Upper lobe of left lung (tissue), 6 donors: ENCODE measurements around the gene BORCS8. TPM values are rescaled to one million over a fixed set of nuclear protein-coding genes. Genes with fewer than 3 reads are reported as not detected.

Experiments
- ATAC-seq, 2 donors: fragments of 200-7000 bp; cut with Tn5 transposase; one replicate each; pipeline ENCODE4 v1.9.1; 2022; ENCODE audit warnings: mild to moderate bottlenecking in 2 of 2, moderate library complexity in 2 of 2; ENCODE audit not compliant: low FRiP score in 2 of 2
- DNase-seq, 2 donors: peaks; one replicate each; pipeline ENCODE4 v3.0.0-alpha.2; 2019 to 2020
- H3K27ac ChIP-seq, 4 donors: fragments of 200-600 bp; sonication (generic); one replicate each; pipeline ENCODE4 v1.5.1; 2016 to 2019
- H3K27me3 ChIP-seq, 4 donors: fragments of 200-600 bp; sonication (generic); one replicate each; pipeline ENCODE4 v1.5.1; 2017 to 2019
- H3K36me3 ChIP-seq, 4 donors: fragments of 200-600 bp; sonication (generic); one replicate each; pipeline ENCODE4 v1.5.1; 2016 to 2019
- H3K4me1 ChIP-seq, 4 donors: fragments of 200-600 bp; sonication (generic); one replicate each; pipeline ENCODE4 v1.5.1; 2018 to 2019
- H3K4me3 ChIP-seq, 4 donors: fragments of 200-600 bp; sonication (generic); one replicate each; pipeline ENCODE4 v1.5.1; 2017 to 2019; ENCODE audit warnings: mild to moderate bottlenecking in 2 of 4, moderate library complexity in 1 of 4
- H3K9me3 ChIP-seq, 4 donors: fragments of 200-600 bp; sonication (generic); one replicate each; pipeline ENCODE4 v1.5.1; 2018 to 2019
- CTCF ChIP-seq, 6 experiments: fragments of 450-650 bp in 4 of 6; fragments of 200-600 bp in 2 of 6; sonication (generic) in 2 of 6; IDR thresholded peaks; one replicate each; pipeline ENCODE4 v1.5.1; 2016 to 2019; ENCODE audit warnings: antibody characterized with exemption in 6 of 6
- EP300 ChIP-seq, 4 donors: sonication (generic); formaldehyde crosslinking; IDR thresholded peaks; one replicate each; pipeline ENCODE4 v1.5.1; 2017; ENCODE audit warnings: antibody characterized with exemption in 4 of 4, control low read depth in 2 of 4
- POLR2A ChIP-seq, 4 donors: fragments of 450-650 bp; IDR thresholded peaks; one replicate each; pipeline ENCODE4 v1.5.1; 2016 to 2017; ENCODE audit warnings: antibody characterized with exemption in 4 of 4, mild to moderate bottlenecking in 2 of 4
- POLR2AphosphoS5 ChIP-seq, 2 donors: sonication (generic); formaldehyde crosslinking; IDR thresholded peaks; one replicate each; pipeline ENCODE4 v1.5.1; 2017; ENCODE audit warnings: antibody characterized with exemption in 2 of 2
- WGBS, 2 donors: methylation state at CpG; one replicate each; pipeline ENCODE4 v1.1.5; 2017 to 2018; 5-methylcytosine and 5-hydroxymethylcytosine counted together
- total RNA-seq, 6 donors: library from RNA; depleted of rRNA in 4 of 6; stranded (reverse); fragments of >200 nt in 4 of 6; gene quantifications; one replicate each; pipeline versions ENCODE4 v1.1.0 to v1.2.1, GENCODE V29; 2016 to 2021
- donor health status: DM: no; HTN: no; CAD: no; lungs with moderate emphysema.
- donor health status: DM: no; HTN: yes; CAD: no; lungs with severe emphysema.

BORCS8 gene
- total RNA-seq, 6 donors from 2014 or later: 10.1 to 55.5 (median 34.0) TPM

DNA sequence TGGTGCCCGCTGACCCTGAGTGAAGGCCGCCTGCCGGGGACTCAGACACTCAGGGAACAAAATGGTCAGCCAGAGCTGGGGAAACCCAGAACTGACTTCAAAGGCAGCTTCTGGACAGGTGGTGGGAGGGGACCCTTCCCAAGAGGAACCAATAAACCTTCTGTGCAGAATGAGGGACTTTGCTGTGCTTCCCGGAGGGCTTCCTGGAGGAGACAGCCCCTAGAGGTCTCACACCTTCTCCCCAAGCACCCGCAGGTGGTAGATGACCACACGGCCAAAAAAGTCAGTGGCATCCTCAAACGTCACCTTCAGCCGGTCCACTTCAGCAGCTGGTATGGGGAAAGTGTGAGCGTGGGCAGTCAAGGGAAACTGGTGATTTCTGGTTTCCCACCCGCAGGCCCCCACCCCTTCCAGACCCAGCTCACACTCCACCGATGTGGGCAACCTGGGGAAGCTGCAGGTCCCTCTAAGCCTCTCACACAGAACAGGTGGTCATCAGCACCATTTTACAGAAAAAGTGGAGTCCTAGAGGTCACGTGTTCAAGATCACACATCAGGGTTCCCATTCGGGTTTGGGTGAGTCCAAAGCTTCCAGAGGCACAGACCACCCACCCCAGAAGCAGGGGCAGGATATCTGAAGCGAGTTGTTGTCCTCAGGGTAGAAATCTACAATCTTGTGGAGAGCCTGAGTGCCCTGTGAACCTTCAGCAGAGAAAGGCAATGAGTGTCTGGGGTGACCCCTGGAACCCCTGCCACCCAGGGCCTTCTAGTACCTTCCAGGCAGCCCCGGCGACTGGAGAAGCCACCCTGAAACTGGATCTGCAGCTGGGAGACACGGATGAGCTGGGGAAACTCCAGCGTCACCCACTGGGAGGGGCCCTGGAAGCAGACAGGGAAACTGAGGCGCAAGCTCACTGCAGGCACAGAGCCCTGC lies 10.0 kb upstream of the BORCS8 start:
- H3K27ac ChIP-seq: peak overlapping the region in 3 of 4 donors; percentile 76 to 84 (median 76)
- TF ChIP-seq EP300 (IDR thresholded peaks at IDR 0.05) (no peak), POLR2A (IDR thresholded peaks at IDR 0.05) (no peak), CTCF (IDR thresholded peaks at IDR 0.05) (no peak), POLR2AphosphoS5 (IDR thresholded peaks at IDR 0.05) (no peak)
- H3K27me3 ChIP-seq: no peaks in the 10 kb centered on the region
- WGBS, 2 donors: 78 to 82% methylated on average over 5 to 19 of the region's 19 CpGs
- DNase-seq (no peak), ATAC-seq (no peak)
- H3K36me3 ChIP-seq: peaks cover 0 to 40% (median 32%) of the 10 kb centered on the region in 4 donors
- no peaks in the 10 kb centered on the region for H3K9me3 ChIP-seq
- peaks cover 11 to 17% (median 12%) of the 10 kb centered on the region in 4 donors for H3K4me1 ChIP-seq
- H3K4me3 ChIP-seq: peak overlapping the region in 3 of 4 donors; percentile 66 to 88 (median 75)

- ATAC-seq (no peak), DNase-seq (no peak)
- Histone ChIP-seq H3K9me3 (no peaks in the 10 kb centered on the region), H3K27ac (peak overlapping the region in 2 of 4 donors; percentile 99 to 100), H3K27me3 (no peaks in the 10 kb centered on the region), H3K4me3 (peak overlapping the region in 1 of 4 donors; percentile 80), H3K4me1 (peaks cover 38 to 50% (median 45%) of the 10 kb centered on the region in 4 donors), H3K36me3 (peaks cover 0 to 31% (median 26%) of the 10 kb centered on the region in 4 donors)
- WGBS, 2 donors: 75 to 79% methylated on average over 5 of the region's 5 CpGs
- TF ChIP-seq POLR2AphosphoS5 (IDR thresholded peaks at IDR 0.05) (no peak), EP300 (IDR thresholded peaks at IDR 0.05) (no peak), POLR2A (IDR thresholded peaks at IDR 0.05) (no peak), CTCF (IDR thresholded peaks at IDR 0.05) (no peak)
Measured at GRCh38 chr19:19193926-19194325, 2.0 kb upstream of the BORCS8 start.

DNA sequence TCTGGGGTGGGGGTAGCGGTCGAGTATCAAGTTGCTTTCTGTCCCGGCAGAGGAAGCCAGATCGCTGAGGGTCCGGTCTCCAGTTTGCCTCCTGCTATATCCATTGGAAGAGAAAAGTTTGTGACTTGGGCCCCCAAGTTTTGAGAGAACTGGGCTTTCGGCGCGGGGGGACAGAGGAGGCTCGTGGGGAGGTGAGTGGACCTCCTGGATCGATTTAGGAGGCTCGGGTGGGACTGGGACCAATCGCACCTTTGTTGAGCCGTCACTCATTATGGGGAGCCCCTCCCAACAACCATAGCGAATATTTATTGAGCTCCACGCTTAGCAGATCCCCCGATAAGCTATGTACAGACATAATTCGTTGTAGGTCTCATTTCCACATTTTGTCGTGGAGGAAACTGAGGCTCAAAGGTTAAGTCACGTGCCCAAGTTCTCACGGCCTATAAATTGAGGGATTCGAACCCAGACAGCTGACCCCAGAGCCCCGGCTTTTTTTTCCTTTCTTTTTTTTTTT lies 1.0 kb upstream of the BORCS8 start:
- Histone ChIP-seq H3K9me3 (no peaks in the 10 kb centered on the region), H3K4me3 (peak overlapping the region; percentile 40 to 95 (median 86)), H3K27me3 (no peaks in the 10 kb centered on the region), H3K36me3 (peaks cover 0 to 22% (median 16%) of the 10 kb centered on the region in 4 donors), H3K4me1 (peaks cover 38 to 59% (median 45%) of the 10 kb centered on the region in 4 donors), H3K27ac (peak overlapping the region; percentile 96 to 100 (median 99))
- ATAC-seq: no peak
- WGBS, 2 donors: 1 to 2% methylated on average over 14 to 21 of the region's 22 CpGs
- TF ChIP-seq EP300 (IDR thresholded peaks at IDR 0.05) (no peak), POLR2A (IDR thresholded peaks at IDR 0.05) (no peak), CTCF (IDR thresholded peaks at IDR 0.05) (no peak), POLR2AphosphoS5 (IDR thresholded peaks at IDR 0.05) (no peak)
- DNase-seq: no peak

- peak overlapping the region; percentile 96 to 100 (median 99) for H3K27ac ChIP-seq
- WGBS, 2 donors: 1 to 3% methylated on average over 8 to 17 of the region's 17 CpGs
- peaks cover 38 to 63% (median 45%) of the 10 kb centered on the region in 4 donors for H3K4me1 ChIP-seq
- ATAC-seq (no peak), DNase-seq (no peak)
- H3K9me3 ChIP-seq: no peaks in the 10 kb centered on the region
- TF ChIP-seq CTCF (IDR thresholded peaks at IDR 0.05): no peak
- no peak for TF ChIP-seq EP300 (IDR thresholded peaks at IDR 0.05)
- no peak for TF ChIP-seq POLR2AphosphoS5 (IDR thresholded peaks at IDR 0.05)
- TF ChIP-seq POLR2A (IDR thresholded peaks at IDR 0.05): no peak
- H3K27me3 ChIP-seq: no peaks in the 10 kb centered on the region
- peaks cover 0 to 13% (median 6%) of the 10 kb centered on the region in 4 donors for H3K36me3 ChIP-seq
- peak overlapping the region; percentile 80 to 95 (median 94) for H3K4me3 ChIP-seq
Measured at GRCh38 chr19:19191768-19192077, 229 bp downstream of the BORCS8 start.
